ENCODE measurements around the gene IQSEC1. TPM values are rescaled to one million over a fixed set of nuclear protein-coding genes. Genes with fewer than 3 reads are reported as not detected.

IQSEC1 gene
- total and polyA plus RNA-seq, 9 of the 15 experiments (the other 6 are each of a cell fraction or from before 2014, with no cell fraction given): 0.56 to 39.0 (median 6.8) TPM

DNA sequence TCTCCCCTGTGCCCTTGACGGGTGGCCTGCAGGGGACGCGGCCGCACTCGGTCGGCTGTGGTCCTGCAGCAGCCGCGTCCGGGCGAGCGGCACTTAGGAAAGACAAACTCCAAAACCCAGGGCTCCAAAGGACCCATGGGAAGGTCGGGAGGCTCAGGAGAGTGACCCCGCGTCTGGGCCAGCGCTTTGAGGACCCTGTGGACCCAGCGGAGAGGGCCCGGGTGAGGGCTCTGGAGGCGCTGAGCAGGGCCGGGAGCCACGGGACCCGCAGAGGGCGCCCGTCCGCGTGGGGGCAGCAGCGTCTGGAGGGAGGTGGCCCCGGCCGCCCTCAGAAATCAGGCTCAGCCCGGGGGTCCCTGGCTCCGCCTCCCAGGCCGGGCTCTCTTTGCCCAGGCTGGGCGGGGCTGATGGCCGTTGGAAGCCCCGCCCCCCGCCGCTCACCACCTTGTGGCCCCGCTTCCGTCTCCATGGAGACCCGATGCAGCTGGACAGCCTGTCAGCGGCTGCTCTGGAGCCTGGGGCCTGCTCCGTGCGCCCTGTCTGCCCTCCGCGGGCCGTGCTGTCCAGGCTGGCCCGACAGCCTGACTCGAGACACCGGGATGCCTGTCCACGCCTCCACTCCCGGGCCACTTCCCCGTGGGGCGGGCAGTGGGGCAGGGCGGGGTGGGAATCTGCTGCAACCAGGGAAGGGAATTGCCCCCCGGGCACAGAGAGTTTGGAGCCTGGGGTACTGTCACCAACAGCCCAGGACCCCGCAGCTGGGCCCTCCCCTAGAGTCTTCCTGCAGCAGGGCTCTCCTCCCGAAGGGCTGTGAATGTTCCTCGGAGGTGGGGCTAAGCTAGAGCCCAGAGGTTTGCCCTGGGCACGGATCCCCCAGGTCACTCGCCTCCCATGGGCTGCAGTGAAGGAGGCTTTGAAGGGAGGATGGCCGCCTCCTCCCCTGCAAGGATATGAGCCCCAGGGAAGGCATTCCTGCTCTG, 197.1 kb downstream of the IQSEC1 start (continued):
- TF ChIP-seq, protein P1, sequence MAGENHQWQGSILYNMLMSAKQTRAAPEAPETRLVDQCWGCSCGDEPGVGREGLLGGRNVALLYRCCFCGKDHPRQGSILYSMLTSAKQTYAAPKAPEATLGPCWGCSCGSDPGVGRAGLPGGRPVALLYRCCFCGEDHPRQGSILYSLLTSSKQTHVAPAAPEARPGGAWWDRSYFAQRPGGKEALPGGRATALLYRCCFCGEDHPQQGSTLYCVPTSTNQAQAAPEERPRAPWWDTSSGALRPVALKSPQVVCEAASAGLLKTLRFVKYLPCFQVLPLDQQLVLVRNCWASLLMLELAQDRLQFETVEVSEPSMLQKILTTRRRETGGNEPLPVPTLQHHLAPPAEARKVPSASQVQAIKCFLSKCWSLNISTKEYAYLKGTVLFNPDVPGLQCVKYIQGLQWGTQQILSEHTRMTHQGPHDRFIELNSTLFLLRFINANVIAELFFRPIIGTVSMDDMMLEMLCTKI (IDR thresholded peaks at IDR 0.05; ENCODE audit: partially characterized antibody): no peak
- TF ChIP-seq, protein P2, sequence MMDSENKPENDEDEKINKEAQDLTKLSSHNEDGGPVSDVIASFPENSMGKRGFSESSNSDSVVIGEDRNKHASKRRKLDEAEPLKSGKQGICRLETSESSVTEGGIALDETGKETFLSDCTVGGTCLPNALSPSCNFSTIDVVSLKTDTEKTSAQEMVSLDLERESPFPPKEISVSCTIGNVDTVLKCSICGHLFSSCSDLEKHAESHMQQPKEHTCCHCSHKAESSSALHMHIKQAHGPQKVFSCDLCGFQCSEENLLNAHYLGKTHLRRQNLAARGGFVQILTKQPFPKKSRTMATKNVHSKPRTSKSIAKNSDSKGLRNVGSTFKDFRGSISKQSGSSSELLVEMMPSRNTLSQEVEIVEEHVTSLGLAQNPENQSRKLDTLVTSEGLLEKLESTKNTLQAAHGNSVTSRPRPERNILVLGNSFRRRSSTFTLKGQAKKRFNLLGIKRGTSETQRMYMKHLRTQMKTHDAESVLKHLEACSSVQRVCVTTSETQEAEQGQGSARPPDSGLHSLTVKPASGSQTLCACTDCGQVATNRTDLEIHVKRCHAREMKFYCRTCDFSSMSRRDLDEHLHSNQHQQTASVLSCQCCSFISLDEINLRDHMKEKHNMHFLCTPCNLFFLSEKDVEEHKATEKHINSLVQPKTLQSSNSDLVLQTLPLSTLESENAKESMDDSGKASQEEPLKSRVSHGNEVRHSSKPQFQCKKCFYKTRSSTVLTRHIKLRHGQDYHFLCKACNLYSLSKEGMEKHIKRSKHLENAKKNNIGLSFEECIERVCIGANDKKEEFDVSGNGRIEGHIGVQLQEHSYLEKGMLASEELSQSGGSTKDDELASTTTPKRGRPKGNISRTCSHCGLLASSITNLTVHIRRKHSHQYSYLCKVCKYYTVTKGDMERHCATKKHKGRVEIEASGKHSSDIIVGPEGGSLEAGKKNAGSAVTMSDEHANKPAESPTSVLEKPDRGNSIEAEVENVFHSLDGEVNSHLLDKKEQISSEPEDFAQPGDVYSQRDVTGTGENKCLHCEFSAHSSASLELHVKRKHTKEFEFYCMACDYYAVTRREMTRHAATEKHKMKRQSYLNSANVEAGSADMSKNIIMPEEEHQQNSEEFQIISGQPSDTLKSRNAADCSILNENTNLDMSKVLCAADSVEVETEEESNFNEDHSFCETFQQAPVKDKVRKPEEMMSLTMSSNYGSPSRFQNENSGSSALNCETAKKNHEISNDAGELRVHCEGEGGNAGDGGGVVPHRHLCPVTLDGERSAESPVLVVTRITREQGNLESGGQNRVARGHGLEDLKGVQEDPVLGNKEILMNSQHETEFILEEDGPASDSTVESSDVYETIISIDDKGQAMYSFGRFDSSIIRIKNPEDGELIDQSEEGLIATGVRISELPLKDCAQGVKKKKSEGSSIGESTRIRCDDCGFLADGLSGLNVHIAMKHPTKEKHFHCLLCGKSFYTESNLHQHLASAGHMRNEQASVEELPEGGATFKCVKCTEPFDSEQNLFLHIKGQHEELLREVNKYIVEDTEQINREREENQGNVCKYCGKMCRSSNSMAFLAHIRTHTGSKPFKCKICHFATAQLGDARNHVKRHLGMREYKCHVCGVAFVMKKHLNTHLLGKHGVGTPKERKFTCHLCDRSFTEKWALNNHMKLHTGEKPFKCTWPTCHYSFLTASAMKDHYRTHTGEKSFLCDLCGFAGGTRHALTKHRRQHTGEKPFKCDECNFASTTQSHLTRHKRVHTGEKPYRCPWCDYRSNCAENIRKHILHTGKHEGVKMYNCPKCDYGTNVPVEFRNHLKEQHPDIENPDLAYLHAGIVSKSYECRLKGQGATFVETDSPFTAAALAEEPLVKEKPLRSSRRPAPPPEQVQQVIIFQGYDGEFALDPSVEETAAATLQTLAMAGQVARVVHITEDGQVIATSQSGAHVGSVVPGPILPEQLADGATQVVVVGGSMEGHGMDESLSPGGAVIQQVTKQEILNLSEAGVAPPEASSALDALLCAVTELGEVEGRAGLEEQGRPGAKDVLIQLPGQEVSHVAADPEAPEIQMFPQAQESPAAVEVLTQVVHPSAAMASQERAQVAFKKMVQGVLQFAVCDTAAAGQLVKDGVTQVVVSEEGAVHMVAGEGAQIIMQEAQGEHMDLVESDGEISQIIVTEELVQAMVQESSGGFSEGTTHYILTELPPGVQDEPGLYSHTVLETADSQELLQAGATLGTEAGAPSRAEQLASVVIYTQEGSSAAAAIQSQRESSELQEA (IDR thresholded peaks at IDR 0.05; ENCODE audit: low read depth): no peak
- TF ChIP-seq CREBBP (IDR thresholded peaks at IDR 0.05; ENCODE audit: low read depth, low read length) (no peak), NFATC3 (IDR thresholded peaks at IDR 0.05) (no peak), ZZZ3 (IDR thresholded peaks at IDR 0.05) (no peak), CBX2 (IDR thresholded peaks at IDR 0.05; ENCODE audit: insufficient read depth, low read length, poor library complexity, severe bottlenecking) (no peak), CCNT2 (IDR thresholded peaks at IDR 0.05; ENCODE audit: borderline replicate concordance, extremely low read depth, insufficient read length, low read depth, low read length) (peak; percentile 49)
